ENCODE data around the gene TRIL.

The TRIL gene, protein sequence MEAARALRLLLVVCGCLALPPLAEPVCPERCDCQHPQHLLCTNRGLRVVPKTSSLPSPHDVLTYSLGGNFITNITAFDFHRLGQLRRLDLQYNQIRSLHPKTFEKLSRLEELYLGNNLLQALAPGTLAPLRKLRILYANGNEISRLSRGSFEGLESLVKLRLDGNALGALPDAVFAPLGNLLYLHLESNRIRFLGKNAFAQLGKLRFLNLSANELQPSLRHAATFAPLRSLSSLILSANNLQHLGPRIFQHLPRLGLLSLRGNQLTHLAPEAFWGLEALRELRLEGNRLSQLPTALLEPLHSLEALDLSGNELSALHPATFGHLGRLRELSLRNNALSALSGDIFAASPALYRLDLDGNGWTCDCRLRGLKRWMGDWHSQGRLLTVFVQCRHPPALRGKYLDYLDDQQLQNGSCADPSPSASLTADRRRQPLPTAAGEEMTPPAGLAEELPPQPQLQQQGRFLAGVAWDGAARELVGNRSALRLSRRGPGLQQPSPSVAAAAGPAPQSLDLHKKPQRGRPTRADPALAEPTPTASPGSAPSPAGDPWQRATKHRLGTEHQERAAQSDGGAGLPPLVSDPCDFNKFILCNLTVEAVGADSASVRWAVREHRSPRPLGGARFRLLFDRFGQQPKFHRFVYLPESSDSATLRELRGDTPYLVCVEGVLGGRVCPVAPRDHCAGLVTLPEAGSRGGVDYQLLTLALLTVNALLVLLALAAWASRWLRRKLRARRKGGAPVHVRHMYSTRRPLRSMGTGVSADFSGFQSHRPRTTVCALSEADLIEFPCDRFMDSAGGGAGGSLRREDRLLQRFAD

DNA sequence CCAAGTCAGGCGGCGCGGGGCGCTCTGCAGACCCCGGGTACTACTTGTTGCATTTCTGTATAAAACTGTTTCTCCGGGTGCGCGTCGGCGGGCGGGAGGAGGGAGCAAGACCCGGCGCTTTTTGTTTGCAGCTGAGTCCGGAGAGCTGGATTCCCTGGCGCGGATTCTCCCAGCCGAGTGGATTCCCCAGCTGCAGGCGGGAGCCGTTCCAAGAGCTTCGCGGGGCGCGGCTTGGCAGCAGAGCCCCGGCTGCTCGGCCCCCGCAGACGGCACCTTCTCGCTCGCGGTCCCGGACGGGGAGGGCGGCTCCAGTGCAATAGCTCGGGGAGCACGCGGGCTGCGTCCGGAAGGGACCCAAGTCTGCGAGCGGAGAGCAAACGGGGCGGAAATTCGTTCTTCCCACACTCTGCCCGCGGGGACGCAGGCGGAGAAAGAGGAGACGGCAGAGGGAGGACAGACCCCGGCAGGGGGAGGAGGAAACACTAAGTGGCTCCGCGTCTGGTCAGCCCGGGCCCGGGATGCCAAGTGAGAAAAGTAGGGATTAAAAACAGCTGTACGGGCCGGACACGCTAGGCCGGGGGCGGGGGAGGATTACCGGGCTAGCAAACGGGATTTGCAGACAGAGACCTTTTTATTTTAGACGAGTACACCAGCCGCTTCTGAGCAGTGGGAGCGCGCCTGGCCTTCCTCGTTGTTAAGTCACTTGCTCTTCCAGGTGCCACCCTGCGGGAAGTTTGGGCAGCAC, at the start of gene TRIL:
TSS of gene TRIL (minus strand) at position 96 of the 745 bp plus-strand sequence. CDS start 284 bp downstream, outside the sequence.
- no peaks in the 10 kb centered on the region for H3K9me3 Mint-ChIP-seq
- peak within 1 kb of the TSS; percentile 47 for H3K4me3 Mint-ChIP-seq
- intact Hi-C loops (cut with micrococcal nuclease), result no loop called here
- H3K27ac Mint-ChIP-seq, result no peak within 1 kb of the TSS
- peaks cover 33% of the 10 kb centered on the region for H3K4me1 Mint-ChIP-seq (ENCODE audit: low read depth)
- no peaks in the 10 kb centered on the region for H3K36me3 Mint-ChIP-seq (ENCODE audit: low read depth)
- H3K27me3 Mint-ChIP-seq, result peaks cover 81% of the 10 kb centered on the region

DNA sequence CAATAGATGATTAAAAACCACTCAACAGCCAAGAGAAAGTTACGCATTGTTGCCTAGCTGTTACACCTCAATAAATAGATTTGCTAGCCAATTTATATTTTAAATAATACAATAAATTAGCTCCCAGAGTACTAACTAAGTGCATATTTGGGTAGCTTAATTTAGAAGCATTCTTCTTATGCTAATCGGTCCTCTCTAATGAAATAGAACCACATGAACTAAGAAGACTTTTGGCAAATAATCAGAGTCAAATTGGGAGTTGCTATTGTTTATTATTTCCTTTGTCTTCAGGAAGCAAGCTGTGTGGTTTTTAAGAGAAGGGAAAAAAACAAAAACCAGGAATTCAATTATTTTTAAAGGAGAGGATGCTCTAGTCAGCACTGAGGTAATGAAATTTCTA, 49.0 kb upstream of the TRIL start:
- Mint-ChIP-seq H3K27ac (no peak overlapping the region), H3K27me3 (no peaks in the 10 kb centered on the region), H3K4me3 (no peak overlapping the region), H3K9me3 (no peaks in the 10 kb centered on the region), H3K36me3 (ENCODE audit: low read depth) (peaks cover 94% of the 10 kb centered on the region), H3K4me1 (ENCODE audit: low read depth) (peaks cover 11% of the 10 kb centered on the region)
- intact Hi-C loops (cut with micrococcal nuclease), result no loop called here

DNA sequence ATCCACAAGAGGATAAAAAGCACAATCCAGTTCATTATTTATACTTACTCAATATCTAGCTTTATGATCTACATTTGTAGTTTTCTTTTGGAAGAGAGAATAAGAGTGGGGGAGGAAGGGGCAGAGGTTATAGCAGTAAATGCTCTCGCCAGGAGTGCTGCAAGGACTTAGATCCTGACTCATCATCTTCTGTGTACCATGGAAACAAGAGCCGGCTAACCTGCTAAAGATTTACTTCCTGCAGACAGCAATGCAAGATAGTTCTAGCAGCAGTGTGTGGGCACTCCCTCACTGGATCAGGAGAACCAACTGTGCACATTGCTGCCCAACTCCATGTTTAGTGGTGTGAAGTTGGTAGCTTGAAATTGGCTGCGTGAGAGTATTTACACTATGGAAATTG, 47.7 kb upstream of the TRIL start:
- Mint-ChIP-seq H3K36me3 (ENCODE audit: low read depth) (peaks cover 96% of the 10 kb centered on the region), H3K9me3 (no peaks in the 10 kb centered on the region), H3K4me1 (ENCODE audit: low read depth) (peaks cover 11% of the 10 kb centered on the region), H3K4me3 (no peak overlapping the region), H3K27ac (no peak overlapping the region), H3K27me3 (no peaks in the 10 kb centered on the region)
- intact Hi-C loops (cut with micrococcal nuclease), result no loop called here

DNA sequence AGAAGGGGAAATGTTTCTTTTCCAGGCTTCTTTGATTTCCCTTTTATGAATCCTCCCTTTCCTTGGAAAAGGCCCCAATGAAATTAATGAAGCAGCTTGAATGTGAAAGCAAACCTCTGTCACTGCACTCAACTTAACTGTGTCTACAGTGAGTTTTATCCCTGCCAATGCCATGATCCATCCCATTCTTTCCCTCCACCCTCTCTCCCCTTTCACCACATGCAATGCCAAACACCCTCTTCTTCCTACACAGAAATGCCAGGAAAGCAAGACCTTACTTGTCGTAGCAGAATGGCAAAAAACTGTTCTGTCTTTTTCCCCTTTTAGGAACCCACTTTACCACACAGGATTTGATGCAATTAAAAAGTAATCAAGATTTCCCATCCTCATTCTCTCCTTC, 47.3 kb upstream of the TRIL start:
- no peak overlapping the region for H3K4me3 Mint-ChIP-seq

DNA sequence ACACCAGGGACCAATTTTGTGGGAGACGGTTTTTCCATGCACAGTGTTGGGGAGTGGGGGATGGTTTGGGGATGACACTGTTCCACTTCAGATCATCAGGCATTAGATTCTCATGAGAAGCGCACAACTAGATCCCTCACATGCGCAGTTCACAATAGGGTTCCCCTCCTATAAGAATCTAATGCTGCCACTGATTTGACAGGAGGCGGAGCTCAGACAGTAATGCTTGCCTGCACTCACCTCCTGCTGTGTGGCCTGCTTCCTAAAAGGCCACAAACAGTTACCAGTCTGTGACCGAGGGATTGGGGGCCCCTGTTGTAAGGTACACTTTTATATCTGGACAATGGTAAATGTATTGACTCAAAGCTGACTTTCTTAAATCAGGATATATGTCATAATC, 45.6 kb upstream of the TRIL start:
- Mint-ChIP-seq H3K4me1 (ENCODE audit: low read depth) (peaks cover 11% of the 10 kb centered on the region), H3K9me3 (no peaks in the 10 kb centered on the region), H3K27me3 (no peaks in the 10 kb centered on the region), H3K27ac (no peak overlapping the region), H3K36me3 (ENCODE audit: low read depth) (peaks cover 96% of the 10 kb centered on the region), H3K4me3 (no peak overlapping the region)
- intact Hi-C loops (cut with micrococcal nuclease), result no loop called here

More for the DNA sequence above, 47.3 kb upstream of the TRIL start:
- Mint-ChIP-seq H3K9me3 (no peaks in the 10 kb centered on the region), H3K36me3 (ENCODE audit: low read depth) (peaks cover 96% of the 10 kb centered on the region), H3K27me3 (no peaks in the 10 kb centered on the region), H3K4me1 (ENCODE audit: low read depth) (peaks cover 11% of the 10 kb centered on the region), H3K27ac (no peak overlapping the region)
- intact Hi-C loops (cut with micrococcal nuclease), result no loop called here

DNA sequence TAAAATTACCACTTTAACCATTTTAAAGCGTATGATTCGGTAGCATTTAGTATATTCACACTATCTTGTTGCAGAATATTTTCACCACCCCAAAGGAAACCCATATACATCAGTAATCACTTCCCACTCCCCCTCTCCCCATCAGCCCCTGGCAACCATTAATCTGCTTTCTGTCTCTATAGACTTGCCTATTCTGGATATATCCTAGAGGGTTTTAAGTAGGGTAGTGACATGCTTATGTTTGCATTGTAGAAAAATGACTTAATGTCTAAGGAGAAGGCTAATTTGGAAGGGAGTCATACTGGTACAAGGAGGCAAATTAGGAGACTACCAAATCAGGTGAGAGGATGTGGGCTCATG, 42.6 kb upstream of the TRIL start:
- Mint-ChIP-seq H3K27me3 (no peaks in the 10 kb centered on the region), H3K36me3 (ENCODE audit: low read depth) (peaks cover 94% of the 10 kb centered on the region)

DNA sequence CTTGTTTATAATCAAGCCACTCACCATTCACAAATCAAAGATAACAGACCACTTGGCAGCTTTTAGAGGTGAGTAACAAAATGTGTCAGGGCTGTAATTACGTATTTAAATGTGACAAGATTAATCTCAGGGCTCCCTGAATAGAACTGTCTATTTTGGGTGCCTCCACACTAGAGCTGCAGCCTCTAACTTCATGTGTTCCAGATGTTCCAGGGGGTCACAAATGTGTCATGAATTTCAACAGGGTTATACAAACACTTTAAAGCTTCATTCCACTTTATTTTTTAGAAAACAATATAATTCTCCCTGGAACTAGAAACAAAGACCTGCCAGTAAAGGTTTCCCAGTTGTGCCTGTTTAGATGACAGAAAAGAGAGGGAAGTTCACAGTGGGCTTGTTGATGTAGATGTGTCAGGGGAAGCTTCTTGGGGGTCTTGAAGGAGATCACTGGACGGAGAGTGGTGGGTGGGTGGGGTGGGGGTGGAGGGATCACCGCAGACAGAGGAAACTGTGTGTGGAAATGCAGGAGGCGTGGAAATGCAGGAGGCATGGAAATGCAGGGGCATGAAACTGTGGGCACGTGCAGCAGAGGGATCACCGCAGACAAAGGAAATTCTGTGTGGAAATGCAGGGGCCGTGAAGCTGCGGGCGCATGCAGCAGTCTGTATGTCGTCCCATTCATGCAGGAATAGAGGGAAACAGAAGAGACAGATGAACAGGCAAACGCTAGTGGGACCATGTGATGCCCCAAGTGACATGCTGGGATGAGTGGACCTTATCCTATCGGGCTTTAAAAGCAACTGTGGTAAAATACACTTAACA, 42.0 kb upstream of the TRIL start:
- no peak overlapping the region for H3K4me3 Mint-ChIP-seq
- no peak overlapping the region for H3K27ac Mint-ChIP-seq
- no peaks in the 10 kb centered on the region for H3K4me1 Mint-ChIP-seq (ENCODE audit: low read depth)
- peaks cover 94% of the 10 kb centered on the region for H3K36me3 Mint-ChIP-seq (ENCODE audit: low read depth)
- intact Hi-C loops (cut with micrococcal nuclease), result no loop called here
- no peaks in the 10 kb centered on the region for H3K27me3 Mint-ChIP-seq
- H3K9me3 Mint-ChIP-seq, result no peaks in the 10 kb centered on the region

More for the DNA sequence above, 42.6 kb upstream of the TRIL start:
- Mint-ChIP-seq H3K9me3 (no peaks in the 10 kb centered on the region), H3K27ac (no peak overlapping the region), H3K4me1 (ENCODE audit: low read depth) (peaks cover 5% of the 10 kb centered on the region), H3K4me3 (no peak overlapping the region)
- intact Hi-C loops (cut with micrococcal nuclease), result no loop called here

DNA sequence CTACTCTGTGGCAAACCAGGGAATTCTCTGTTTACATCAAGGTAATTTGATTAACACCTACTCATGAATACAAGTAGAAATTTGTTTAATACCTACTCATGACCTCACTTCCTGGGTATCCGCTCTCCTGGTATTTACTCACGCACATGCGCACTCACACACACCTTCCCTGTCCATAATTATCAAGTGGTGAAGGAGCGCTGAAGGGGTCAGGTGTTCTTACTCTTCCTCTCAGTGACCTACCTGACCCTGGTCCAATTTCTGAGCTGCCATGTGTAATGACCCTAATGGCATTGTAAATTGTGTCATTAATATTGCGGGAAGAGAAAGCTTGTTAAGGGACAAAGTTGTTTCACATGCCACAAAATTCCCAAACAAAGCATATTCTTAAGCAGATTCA, 41.3 kb upstream of the TRIL start:
- intact Hi-C loops (cut with micrococcal nuclease), result no loop called here
- Mint-ChIP-seq H3K9me3 (no peaks in the 10 kb centered on the region), H3K4me1 (ENCODE audit: low read depth) (no peaks in the 10 kb centered on the region), H3K27ac (no peak overlapping the region), H3K27me3 (no peaks in the 10 kb centered on the region), H3K36me3 (ENCODE audit: low read depth) (peaks cover 92% of the 10 kb centered on the region), H3K4me3 (no peak overlapping the region)

DNA sequence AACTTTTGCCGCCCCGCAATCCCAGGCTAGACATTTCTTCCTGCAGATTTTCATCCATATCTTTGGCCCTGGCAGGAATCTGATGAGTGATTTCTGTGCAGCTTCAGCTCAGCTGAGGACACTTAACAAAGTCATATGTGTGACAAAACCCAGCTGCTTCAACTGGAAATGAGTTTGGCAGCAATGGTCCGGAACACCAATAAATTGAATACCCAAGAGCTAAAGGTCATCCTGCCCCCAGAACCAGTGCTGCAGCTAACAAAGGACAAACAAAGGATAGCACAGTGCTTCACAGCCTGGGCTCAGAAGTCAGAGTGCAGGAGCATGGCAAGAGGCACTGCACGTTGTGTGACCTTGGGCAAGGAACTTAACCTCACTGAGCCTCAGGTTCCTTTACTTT, 40.0 kb upstream of the TRIL start:
- H3K27me3 Mint-ChIP-seq, result no peaks in the 10 kb centered on the region
- H3K36me3 Mint-ChIP-seq (ENCODE audit: low read depth), result peaks cover 92% of the 10 kb centered on the region
- no peak overlapping the region for H3K4me3 Mint-ChIP-seq
- no peak overlapping the region for H3K27ac Mint-ChIP-seq
- H3K9me3 Mint-ChIP-seq, result no peaks in the 10 kb centered on the region
- intact Hi-C loops (cut with micrococcal nuclease), result no loop called here
- H3K4me1 Mint-ChIP-seq (ENCODE audit: low read depth), result no peaks in the 10 kb centered on the region

DNA sequence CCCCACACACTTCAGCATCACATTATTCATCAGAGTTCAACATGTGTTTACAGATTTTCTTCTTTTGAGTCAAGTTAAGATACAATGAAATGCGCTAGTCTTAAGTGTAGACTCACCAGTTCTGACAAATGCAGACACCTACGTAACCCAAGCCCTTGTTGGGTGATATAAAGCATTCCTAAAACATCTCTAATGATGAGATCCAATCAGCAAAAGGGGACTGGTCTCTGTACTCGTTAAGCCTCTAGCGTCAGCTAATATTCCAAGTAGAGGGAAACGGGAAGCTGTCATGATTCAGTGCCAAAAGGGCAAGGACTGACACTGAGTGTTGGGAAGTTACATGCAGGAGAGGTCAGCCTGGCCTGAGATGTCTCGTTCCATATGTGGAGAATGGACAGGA, 38.7 kb upstream of the TRIL start:
- Mint-ChIP-seq H3K27ac (no peak overlapping the region), H3K4me3 (no peak overlapping the region), H3K36me3 (ENCODE audit: low read depth) (peaks cover 83% of the 10 kb centered on the region), H3K27me3 (no peaks in the 10 kb centered on the region), H3K9me3 (no peaks in the 10 kb centered on the region), H3K4me1 (ENCODE audit: low read depth) (no peaks in the 10 kb centered on the region)
- intact Hi-C loops (cut with micrococcal nuclease), result no loop called here

DNA sequence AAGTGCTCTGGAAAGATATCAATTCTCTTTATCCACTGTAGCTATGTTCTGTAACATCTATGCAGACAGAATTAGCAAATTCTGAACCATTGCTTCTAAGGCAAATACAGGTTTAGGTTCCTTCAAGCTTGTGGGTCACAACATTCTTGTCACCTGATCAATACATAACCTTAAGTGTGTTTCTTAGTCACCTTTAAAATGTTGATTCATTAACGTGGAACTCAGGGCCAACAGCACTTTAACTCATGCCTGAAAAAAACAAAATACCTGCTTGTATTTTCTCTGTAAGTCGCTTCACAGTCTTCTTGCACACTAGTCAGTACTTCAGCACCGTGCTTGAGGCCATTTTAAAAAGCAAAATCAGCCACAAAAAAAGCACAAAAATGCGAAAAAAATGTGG, 35.2 kb upstream of the TRIL start:
- Mint-ChIP-seq H3K36me3 (ENCODE audit: low read depth) (peaks cover 52% of the 10 kb centered on the region), H3K4me3 (no peak overlapping the region), H3K4me1 (ENCODE audit: low read depth) (peaks cover 3% of the 10 kb centered on the region)

DNA sequence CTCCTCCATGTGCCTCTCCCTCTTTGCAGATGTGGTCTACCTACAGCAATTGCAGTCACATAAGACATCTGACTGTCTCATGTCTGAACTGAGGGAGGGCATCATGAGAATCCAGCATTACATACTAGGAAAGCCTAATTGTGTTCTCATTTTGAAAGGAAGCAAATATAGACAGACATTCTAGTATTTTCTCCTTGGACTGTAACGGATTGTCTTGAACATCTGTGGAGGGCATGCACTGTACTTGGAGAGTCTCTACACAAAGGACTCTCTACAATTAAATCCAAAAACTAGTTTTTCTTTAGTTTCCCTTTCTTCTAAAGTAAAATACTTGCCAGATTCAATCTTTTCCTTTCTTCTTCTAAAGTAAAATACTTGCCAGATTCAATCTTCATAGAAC, 34.7 kb upstream of the TRIL start:
- peaks cover 47% of the 10 kb centered on the region for H3K36me3 Mint-ChIP-seq (ENCODE audit: low read depth)
- intact Hi-C loops (cut with micrococcal nuclease), result no loop called here
- H3K4me1 Mint-ChIP-seq (ENCODE audit: low read depth), result peaks cover 8% of the 10 kb centered on the region
- no peaks in the 10 kb centered on the region for H3K9me3 Mint-ChIP-seq
- H3K27me3 Mint-ChIP-seq, result no peaks in the 10 kb centered on the region
- no peak overlapping the region for H3K4me3 Mint-ChIP-seq
- no peak overlapping the region for H3K27ac Mint-ChIP-seq

More for the DNA sequence above, 35.2 kb upstream of the TRIL start:
- Mint-ChIP-seq H3K27me3 (no peaks in the 10 kb centered on the region), H3K9me3 (no peaks in the 10 kb centered on the region), H3K27ac (no peak overlapping the region)
- intact Hi-C loops (cut with micrococcal nuclease), result no loop called here

DNA sequence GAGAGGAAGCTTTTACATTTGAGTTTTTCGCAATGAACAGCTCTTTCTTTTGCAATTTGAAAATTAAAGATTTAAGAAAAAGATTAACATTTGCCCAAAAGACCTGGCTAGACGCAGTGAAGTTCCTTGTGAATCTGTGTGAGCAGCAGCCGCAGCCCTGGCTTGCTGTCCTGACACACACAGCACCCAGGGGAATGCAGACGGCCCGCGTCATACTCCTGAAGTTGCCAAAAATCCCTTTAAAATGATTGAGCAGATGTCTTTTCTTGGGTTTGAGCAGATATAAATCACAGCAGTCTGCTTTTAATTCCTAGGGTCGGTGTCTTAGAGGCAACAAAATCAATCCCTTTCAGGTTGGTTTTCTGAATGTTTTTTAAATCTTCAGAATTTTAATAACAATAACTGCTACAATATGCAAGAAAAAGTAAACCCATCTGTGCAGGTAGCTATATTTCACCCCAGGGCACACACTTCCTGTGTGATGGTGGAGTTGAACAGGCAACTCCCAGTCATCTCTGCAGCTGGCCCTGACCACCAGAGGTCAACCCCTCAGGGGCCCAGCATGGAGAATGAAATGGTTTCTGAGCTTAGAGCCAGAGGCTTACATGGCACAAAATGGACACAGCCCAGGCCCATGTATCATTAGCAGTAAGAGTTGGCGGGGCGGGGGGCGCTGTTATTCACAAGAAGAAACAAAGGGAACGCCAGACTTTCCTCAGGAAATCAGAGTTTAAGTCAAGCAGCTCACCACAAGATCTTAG, 32.2 kb upstream of the TRIL start:
- Mint-ChIP-seq H3K27me3 (peaks cover 2% of the 10 kb centered on the region), H3K27ac (no peak overlapping the region), H3K4me3 (no peak overlapping the region), H3K36me3 (ENCODE audit: low read depth) (peaks cover 24% of the 10 kb centered on the region), H3K4me1 (ENCODE audit: low read depth) (peaks cover 33% of the 10 kb centered on the region), H3K9me3 (no peaks in the 10 kb centered on the region)
- intact Hi-C loops (cut with micrococcal nuclease), result no loop called here

Data from dendritic cell treated with granulocyte-macrophage colony-stimulating factor and Interleukin-4, amounts not matched to agents 40 ng/mL and 50 ng/mL, for 4 days (primary cell).